ENCODE data around the gene MARCHF3.

MARCHF3 gene

DNA sequence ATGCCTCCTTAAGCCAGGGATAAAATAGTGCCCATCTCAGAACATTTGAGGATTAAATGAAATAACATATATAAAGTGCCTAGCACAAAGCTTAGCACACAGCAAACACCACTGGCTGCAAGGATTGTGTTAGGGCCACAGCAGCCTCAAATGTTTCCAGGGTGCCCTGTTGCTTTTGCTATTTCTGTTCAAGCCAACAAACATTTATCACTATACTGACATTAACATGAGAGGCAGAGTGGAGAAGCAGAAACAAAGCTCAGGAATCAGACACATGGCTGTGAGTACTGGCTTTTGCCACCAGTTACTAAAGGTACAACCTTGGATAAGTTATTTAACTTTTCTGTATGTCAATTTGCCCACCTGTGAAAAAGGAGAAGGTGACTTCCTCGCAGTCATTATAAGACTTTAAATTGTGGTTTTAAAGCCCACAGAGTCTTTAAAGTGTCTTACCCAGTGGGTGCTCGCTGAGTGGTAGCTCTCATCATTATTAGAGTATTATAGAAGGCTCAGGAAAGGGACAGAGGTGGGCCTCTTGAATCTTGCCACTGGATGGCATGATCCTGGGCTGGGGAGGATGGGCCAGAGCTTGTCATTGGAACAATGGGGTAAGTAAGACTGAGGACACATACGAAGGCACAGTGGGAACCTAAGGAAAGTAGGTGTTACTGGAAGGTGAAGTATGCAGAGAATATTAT lies 98.2 kb downstream of the MARCHF3 start:
- no peak overlapping the region for H3K4me3 ChIP-seq (ENCODE audit: low read depth, low read length)
- TF ChIP-seq, protein P1, sequence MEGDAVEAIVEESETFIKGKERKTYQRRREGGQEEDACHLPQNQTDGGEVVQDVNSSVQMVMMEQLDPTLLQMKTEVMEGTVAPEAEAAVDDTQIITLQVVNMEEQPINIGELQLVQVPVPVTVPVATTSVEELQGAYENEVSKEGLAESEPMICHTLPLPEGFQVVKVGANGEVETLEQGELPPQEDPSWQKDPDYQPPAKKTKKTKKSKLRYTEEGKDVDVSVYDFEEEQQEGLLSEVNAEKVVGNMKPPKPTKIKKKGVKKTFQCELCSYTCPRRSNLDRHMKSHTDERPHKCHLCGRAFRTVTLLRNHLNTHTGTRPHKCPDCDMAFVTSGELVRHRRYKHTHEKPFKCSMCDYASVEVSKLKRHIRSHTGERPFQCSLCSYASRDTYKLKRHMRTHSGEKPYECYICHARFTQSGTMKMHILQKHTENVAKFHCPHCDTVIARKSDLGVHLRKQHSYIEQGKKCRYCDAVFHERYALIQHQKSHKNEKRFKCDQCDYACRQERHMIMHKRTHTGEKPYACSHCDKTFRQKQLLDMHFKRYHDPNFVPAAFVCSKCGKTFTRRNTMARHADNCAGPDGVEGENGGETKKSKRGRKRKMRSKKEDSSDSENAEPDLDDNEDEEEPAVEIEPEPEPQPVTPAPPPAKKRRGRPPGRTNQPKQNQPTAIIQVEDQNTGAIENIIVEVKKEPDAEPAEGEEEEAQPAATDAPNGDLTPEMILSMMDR (IDR thresholded peaks at IDR 0.05; ENCODE audit: borderline replicate concordance, insufficient read depth, low read depth, low read length): no peak

DNA sequence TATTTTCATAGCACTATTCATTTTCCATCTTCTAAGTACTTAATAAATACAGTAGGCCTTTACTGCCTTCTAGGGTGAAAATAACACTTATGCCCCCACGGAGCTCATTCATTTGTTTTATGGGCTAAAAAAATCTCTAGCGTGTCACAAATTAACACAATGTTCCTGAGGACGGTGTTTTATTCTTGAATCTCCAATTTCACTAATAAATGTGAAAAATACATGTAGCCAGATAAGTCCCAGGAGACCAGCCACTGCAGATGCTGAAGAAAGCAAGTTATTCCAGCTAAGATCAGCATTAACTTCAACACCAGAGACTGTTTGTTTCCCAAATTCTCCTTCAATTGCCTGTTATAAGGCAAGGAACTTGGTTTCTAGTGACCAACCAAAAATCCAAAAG lies 102.3 kb downstream of the MARCHF3 start:
- TF ChIP-seq, protein P1 (IDR thresholded peaks at IDR 0.05; ENCODE audit: borderline replicate concordance, insufficient read depth, low read depth, low read length): no peak
- H3K4me3 ChIP-seq (ENCODE audit: low read depth, low read length): no peak overlapping the region

DNA sequence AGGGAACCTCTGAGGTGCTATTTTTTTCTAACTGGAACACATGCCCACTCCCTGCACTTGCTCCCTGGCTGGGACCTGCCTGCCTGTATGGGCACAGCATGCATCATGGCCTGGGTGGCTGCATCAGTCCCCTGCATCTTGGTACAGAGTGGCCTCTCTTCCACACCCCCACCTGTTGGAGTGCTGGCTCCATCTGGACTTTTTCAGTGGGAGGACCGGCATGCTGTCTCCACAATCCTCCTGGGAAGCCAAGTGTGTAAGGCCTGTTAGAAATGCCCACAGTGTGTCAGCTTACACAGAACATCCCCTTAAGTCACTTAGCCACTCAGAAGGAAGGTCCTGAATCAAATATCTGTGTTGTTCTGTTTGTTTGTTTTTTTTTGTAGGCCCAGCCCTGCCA lies 102.9 kb downstream of the MARCHF3 start:
- H3K4me3 ChIP-seq (ENCODE audit: low read depth, low read length): no peak overlapping the region
- TF ChIP-seq, protein P1 (IDR thresholded peaks at IDR 0.05; ENCODE audit: borderline replicate concordance, insufficient read depth, low read depth, low read length): no peak

DNA sequence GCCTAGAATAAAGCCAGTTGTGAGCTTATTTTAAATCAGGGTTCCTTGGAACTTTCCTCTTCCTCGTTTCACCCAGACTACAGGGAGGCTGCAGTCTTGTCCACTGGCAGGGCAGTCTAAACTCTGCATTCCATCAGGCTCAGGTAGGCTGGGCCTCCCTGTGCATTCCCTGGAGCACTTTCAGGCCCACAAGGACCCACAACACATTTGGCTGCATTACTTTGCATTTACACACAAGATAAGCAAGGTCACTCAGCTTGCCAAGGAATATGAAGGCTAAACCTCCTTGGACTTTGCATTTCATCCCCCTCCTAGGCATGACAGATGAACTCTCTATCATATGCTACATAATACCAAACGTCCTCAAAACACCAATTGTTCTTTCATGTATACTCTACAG lies 104.2 kb downstream of the MARCHF3 start:
- H3K4me3 ChIP-seq (ENCODE audit: low read depth, low read length): no peak overlapping the region
- TF ChIP-seq, protein P1 (IDR thresholded peaks at IDR 0.05; ENCODE audit: borderline replicate concordance, insufficient read depth, low read depth, low read length): no peak

DNA sequence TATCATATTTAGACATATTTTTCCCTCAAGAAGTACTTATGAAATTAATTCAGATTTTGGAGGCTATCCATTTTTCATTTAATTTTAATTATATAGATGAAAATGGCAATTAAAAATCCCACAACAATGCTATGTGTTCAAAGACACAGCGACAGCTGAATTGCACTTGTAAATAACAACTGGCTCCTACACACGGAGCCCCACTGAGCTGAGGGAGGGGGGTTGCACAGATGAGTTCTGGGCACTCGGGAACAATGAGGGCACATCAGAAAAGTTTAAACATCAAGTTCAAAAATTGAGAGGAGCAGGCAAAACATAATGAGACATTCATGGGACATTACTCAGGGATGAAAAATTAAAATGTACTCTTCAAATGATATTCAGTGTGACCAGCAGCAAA lies 104.9 kb downstream of the MARCHF3 start:
- TF ChIP-seq, protein P1 (IDR thresholded peaks at IDR 0.05; ENCODE audit: borderline replicate concordance, insufficient read depth, low read depth, low read length): no peak
- H3K4me3 ChIP-seq (ENCODE audit: low read depth, low read length): no peak overlapping the region

DNA sequence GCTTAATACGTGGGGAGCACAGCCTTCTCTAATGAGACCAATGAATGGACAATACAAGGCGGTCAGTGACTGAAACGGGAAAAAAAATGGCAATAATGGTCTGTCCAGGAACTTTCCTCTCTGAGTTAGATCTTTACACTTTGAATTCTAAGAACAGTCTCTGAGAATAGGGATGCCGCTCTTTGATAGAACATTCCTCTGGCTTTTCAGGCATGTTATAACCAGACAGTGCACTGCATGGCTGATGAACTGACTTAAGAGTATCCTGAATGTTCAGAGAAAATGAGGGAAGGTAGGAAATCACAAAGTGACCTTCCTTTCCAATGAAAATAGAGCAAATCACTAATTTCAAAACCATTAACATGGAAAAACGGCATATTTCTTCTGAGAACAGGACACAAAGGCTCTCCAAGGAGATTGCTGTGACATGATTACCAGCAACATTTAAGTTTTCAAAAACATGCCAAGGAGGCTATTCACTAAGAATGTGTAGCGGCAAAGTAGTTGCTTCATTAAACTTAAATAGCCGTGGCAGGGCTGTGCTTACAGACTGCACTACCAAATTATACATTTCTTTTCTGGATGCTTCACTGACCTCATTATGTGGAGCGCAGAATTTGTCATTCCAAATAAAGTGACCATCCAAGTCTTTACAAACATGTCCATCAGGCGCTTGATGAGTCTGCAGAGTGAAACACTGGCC lies 105.9 kb downstream of the MARCHF3 start:
- TF ChIP-seq, protein P1 (IDR thresholded peaks at IDR 0.05; ENCODE audit: borderline replicate concordance, insufficient read depth, low read depth, low read length): no peak
- H3K4me3 ChIP-seq (ENCODE audit: low read depth, low read length): no peak overlapping the region

Measured in GM12875 (cell line).